IMR-90 (cell line): ENCODE measurements around the gene TESK2.

Source experiments
- BHLHE40 ChIP-seq: fragments of 150-350 bp; IDR thresholded peaks from 2 replicates; pipeline ENCODE4 v1.6.1; 2016; ENCODE audit warnings: mild to moderate bottlenecking, low read depth, low read length
- CEBPB ChIP-seq: IDR thresholded peaks from 2 replicates; pipeline ENCODE4 v1.6.1; 2012; ENCODE audit warnings: low read depth, low read length, improper control_type of control experiment
- CHD1 ChIP-seq: IDR thresholded peaks from 2 replicates; pipeline ENCODE4 v1.6.1; 2012; ENCODE audit warnings: low read depth, low read length, improper control_type of control experiment
- FOS ChIP-seq: fragments of 150-350 bp; IDR thresholded peaks from 2 replicates; pipeline ENCODE4 v1.6.1; 2016; ENCODE audit warnings: low read depth, low read length
- MAFK ChIP-seq: IDR thresholded peaks from 2 replicates; pipeline ENCODE4 v1.6.1; 2012; ENCODE audit warnings: low read depth, low read length, improper control_type of control experiment
- MAZ ChIP-seq: IDR thresholded peaks from 2 replicates; pipeline ENCODE4 v1.6.1; 2012; ENCODE audit warnings: low read depth, mild to moderate bottlenecking, low read length, improper control_type of control experiment, moderate library complexity, borderline replicate concordance
- MXI1 ChIP-seq: IDR thresholded peaks from 2 replicates; pipeline ENCODE4 v1.6.1; 2012; ENCODE audit warnings: low read depth, mild to moderate bottlenecking, low read length, moderate library complexity, borderline replicate concordance
- NFE2L2 ChIP-seq: fragments of 150-350 bp; IDR thresholded peaks from 2 replicates; pipeline ENCODE4 v1.6.1; 2016; ENCODE audit warnings: low read depth, mild to moderate bottlenecking, low read length
- POLR2A ChIP-seq: IDR thresholded peaks from 2 replicates; pipeline ENCODE4 v1.6.1; 2012; ENCODE audit warnings: mild to moderate bottlenecking, low read depth, low read length
- RAD21 ChIP-seq: IDR thresholded peaks from 2 replicates; pipeline ENCODE4 v1.6.1; 2012; ENCODE audit warnings: low read length, improper control_type of control experiment
- RCOR1 ChIP-seq: IDR thresholded peaks from 2 replicates; pipeline ENCODE4 v1.6.1; 2012; ENCODE audit warnings: mild to moderate bottlenecking, low read length, improper control_type of control experiment; ENCODE audit not compliant: insufficient replicate concordance
- SMC3 ChIP-seq: fragments of 150-350 bp; IDR thresholded peaks from 2 replicates; pipeline ENCODE4 v1.6.1; 2016; ENCODE audit warnings: low read depth, mild to moderate bottlenecking, antibody characterized with exemption, low read length, moderate library complexity
- TF ChIP-seq, protein P1 (sequence below): conservative IDR thresholded peaks from 2 replicates; pipeline ENCODE4 v1.5.1; 2012; ENCODE audit warnings: mild to moderate bottlenecking, low read depth, low read length, improper control_type of control experiment
- TF ChIP-seq, protein P2 (sequence below): fragments of 150-350 bp; IDR thresholded peaks from 2 replicates; pipeline ENCODE4 v1.6.1; 2017; ENCODE audit warnings: mild to moderate bottlenecking, antibody characterized with exemption, low read length, low read depth

DNA sequence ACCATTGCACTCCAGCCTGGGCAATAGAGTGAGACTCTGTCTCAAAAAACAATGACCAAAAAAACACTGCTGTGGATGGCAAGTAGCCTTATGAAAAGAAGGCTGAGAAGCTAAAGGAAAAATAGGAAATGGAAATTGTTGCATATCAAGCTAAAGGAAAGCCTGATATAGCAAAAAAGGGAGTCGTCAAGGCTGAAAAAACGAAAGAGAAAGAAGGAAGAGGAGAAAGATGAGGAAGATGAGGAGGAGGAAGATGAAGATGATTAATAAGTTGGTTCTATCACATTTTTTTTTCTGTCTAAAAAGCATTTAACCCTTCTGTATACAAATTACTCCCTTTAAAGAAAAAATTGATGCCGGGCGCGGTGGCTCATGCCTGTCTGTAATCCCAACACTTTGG, 40.9 kb upstream of the TESK2 start:
- TF ChIP-seq MAZ = no peak
- TF ChIP-seq, protein P1, sequence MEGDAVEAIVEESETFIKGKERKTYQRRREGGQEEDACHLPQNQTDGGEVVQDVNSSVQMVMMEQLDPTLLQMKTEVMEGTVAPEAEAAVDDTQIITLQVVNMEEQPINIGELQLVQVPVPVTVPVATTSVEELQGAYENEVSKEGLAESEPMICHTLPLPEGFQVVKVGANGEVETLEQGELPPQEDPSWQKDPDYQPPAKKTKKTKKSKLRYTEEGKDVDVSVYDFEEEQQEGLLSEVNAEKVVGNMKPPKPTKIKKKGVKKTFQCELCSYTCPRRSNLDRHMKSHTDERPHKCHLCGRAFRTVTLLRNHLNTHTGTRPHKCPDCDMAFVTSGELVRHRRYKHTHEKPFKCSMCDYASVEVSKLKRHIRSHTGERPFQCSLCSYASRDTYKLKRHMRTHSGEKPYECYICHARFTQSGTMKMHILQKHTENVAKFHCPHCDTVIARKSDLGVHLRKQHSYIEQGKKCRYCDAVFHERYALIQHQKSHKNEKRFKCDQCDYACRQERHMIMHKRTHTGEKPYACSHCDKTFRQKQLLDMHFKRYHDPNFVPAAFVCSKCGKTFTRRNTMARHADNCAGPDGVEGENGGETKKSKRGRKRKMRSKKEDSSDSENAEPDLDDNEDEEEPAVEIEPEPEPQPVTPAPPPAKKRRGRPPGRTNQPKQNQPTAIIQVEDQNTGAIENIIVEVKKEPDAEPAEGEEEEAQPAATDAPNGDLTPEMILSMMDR = no peak
- TF ChIP-seq CHD1 = no peak
- no peak for TF ChIP-seq POLR2A
- TF ChIP-seq RCOR1 = no peak
- TF ChIP-seq CEBPB = no peak
- TF ChIP-seq NFE2L2 = no peak
- TF ChIP-seq RAD21 = no peak
- TF ChIP-seq, protein P2, sequence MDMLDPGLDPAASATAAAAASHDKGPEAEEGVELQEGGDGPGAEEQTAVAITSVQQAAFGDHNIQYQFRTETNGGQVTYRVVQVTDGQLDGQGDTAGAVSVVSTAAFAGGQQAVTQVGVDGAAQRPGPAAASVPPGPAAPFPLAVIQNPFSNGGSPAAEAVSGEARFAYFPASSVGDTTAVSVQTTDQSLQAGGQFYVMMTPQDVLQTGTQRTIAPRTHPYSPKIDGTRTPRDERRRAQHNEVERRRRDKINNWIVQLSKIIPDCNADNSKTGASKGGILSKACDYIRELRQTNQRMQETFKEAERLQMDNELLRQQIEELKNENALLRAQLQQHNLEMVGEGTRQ = no peak
- TF ChIP-seq SMC3 = no peak
- TF ChIP-seq BHLHE40 = no peak
- no peak for TF ChIP-seq MAFK
- TF ChIP-seq MXI1 = no peak
- TF ChIP-seq FOS = no peak
